ENCODE measurements around the gene COX4I1. TPM values are rescaled to one million over a fixed set of nuclear protein-coding genes. Genes with fewer than 3 reads are reported as not detected.
"Not testable (repeated sequence)": the region's sequence is repeated elsewhere in the genome, so short reads cannot be mapped to it uniquely, and the experiment has no call there.

COX4I1 gene
- total RNA-seq, 1 experiment from 2014 or later: 373 TPM

DNA sequence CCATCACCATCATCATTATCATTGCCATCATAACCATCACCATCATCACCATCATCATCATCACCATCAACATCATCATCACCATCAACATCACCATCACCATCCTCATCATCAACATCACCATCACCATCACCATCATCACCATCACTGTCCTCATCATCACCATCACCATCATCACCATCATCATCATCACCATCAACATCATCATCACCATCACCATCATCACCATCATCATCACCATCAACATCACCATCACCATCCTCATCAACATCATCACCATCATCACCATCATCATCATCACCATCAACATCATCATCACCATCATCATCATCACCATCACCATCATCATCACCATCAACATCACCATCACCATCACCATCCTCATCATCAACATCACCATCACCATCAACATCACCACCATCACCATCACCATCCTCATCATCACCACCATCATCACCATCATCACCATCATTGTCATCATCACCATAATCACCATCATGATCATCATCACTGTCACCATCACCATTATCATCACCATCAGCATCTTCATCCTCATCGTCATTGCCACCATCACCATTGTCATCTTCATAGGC is 23.9 kb downstream of the COX4I1 start:
- DNase-seq (ENCODE audit: low read depth): no peak

DNA sequence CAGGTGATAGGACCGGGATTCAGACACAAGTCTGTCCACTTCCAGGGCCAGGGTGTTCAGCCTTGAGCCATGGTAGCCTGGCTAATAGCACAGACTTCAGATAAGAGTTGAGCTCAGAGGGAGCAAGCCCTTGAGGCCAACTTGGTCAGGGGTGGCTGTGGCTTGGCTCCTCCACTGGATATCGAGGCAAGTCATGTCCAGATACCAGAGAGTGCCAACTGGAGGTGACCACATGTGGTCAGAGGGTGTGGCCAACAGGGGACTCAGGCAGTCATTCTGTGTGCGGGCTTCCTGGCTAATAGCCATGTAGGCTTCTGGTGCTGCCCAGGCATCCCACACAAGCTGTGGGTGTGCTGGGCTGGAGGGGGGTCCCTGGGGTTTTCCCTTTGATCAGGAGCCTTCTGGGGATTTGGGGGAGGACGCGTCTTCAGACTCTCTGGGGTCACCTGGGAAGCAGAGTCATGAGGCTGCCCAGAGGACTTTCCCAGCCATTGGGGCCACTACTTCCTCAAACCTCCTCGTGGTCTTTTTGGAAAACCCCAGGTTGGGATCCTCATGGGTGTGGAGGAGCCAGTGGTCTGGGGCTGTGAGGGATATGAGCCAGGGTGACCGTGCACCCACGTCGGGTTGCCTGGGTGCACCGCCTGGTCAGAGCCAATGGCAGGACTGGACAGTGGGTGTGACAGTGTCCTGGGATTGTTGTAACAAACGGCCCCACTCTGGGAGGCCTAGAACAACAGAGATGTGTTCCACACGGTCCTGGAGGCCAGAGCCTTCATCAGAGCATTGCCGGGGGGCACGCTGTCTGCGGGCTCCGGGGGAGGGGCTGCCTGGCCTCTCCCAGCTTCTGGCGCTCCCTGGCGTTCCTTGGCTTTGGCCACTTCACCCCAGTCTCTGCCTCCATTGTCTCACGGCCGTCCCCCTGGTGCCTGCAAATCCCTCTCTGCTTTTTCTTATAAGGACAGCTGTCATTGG is 25.0 kb downstream of the COX4I1 start:
- no peak for DNase-seq (ENCODE audit: low read depth)

DNA sequence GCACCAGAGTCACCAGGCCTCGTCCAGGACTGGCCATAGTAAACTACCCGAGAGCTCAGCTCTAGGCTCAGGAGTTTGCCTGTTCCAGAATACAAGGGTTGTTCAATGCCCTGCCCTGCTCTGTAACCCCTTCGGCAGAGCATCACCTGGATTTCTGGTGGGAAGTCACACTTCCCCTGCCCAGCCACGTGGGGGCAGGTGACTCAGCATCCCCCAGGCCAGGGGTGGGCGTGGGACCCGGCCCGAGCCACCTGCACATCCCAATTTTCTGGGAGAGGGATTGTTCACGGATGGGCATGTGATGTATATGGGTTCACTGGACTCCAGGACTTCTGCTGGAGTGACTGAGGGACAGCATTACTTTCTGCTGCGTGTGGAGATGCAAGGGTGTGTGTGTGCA is 25.8 kb downstream of the COX4I1 start:
- DNase-seq (ENCODE audit: low read depth): no peak

GRCh38 chr16:85826686-85827247 is 27.3 kb downstream of the COX4I1 start:
- no peak for DNase-seq (ENCODE audit: low read depth)

- DNase-seq (ENCODE audit: low read depth): no peak
Measured at GRCh38 chr16:85828166-85828565, 28.7 kb downstream of the COX4I1 start.

DNA sequence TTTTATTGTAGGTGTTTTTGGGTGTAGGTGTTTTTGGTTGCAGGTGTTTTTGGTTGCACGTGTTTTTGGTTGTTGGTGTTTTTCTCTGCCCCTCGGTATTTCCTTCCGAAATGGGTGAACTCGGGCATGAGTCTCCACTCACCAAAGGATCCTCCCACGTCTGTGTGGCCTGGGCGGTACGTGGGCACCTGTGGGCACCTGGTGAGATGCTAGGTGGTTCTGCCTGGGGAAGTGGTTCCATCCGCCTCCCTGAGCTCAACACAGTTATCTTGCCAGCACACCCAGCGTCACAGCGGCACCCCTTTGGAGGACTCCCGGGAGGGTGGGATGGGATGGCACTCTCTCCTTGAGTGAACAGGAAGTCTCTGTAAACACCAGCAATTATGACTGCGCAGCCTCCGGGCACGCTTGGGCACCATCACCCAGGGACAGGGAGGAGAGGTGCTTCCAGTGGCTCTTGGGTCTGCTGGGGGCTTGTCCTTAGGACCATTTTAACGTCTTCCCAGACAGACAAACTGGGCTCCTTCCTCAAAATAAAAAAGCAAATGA is 29.8 kb downstream of the COX4I1 start:
- DNase-seq (ENCODE audit: low read depth): no peak

DNA sequence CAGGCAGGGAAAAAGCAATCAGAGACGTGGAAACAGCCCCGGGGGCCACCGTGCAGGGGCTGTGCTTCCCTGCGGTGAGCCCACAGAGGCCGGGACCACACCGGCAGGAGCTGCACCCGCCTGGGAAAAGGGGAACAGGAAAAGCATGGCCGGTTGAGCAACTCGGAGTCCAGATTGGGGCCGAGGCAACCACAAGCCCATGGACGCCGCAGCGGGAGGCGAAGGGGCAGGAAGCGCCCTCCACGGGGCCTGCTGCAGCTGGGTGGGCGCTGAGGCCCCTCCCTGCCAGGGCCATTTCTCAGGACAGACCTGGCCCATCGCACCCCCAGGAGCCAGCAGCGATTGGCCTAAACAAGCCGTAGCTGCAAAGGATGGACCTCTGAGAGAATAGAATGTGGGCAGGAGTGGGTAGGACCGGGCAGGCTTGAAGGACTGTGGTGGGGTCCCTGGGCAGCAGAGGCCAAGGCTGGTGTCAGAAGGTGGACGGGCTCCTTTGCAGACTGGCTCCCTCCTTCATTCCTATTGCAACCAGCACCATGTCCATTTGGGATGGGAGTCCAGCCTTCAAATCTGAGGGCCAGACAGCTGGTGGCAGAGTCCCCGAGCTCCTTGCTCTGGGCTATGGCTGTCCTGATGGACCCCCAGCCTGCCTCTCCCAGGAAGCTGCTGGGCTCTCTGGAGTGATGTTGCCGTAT is 30.4 kb downstream of the COX4I1 start:
- no peak for DNase-seq (ENCODE audit: low read depth)

- DNase-seq (ENCODE audit: low read depth): no peak
Measured at GRCh38 chr16:85830821-85831220, 31.3 kb downstream of the COX4I1 start.

- DNase-seq (ENCODE audit: low read depth): no peak
Measured at GRCh38 chr16:85832570-85833218, 33.2 kb downstream of the COX4I1 start.

DNA sequence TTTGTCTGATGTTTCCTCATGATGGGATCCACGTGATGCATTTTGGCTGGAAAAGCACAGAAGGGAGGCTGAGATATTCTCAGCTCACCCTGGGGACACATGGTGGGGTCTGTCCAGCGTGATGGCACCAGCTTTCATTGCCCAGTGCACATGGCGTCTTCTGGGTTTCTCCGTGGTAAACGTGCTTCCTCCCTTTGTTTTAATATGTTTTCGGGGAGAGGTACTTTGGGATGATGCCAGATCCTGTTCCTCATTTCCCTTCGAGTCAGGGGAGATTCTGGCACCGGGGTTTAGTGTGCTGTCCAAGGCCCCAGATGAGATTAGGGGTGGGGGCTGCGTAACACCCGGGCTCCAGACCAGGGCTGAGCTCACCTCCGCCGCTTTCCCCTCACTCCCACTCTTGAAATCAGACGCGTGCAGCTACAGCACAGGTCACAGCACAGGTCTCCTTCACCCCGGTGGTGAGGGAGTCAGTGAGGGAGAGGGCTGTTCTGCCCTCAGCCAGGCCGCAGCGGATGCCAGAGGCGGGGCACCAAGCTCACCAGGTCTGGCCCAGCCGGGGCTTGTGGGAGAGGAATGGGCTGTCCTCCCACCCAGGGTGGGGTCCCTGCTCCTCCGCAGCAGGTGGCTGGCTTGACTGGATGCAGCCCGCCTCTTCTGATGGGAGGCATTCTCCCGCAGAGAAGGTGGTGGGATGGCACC is 33.9 kb downstream of the COX4I1 start:
- DNase-seq (ENCODE audit: low read depth): no peak

DNA sequence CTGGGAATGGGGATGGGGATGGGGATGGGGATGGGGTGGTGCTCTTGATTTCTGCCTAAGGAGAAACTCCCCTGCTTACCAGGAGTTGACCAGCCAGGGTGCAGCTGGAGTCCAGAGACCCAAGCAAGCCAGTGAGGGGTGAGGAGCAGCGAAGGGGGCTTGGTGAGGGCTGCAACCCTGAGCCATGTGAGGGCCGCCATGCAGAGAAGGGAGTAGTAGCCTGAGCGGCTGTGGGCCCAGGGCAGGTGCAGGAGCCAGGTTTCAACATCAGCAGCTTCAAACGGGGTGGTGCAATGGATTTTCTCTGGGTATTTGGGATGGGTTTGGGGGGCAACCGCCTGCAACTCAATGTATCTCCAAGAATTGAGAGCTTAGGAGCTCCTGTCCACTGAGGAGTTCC is 35.2 kb downstream of the COX4I1 start:
- DNase-seq (ENCODE audit: low read depth): no peak

GRCh38 chr16:85835227-85835751 is 35.8 kb downstream of the COX4I1 start:
- DNase-seq (ENCODE audit: low read depth): no peak

- no peak for DNase-seq (ENCODE audit: low read depth)
Measured at GRCh38 chr16:85835956-85836705, 36.6 kb downstream of the COX4I1 start.

DNA sequence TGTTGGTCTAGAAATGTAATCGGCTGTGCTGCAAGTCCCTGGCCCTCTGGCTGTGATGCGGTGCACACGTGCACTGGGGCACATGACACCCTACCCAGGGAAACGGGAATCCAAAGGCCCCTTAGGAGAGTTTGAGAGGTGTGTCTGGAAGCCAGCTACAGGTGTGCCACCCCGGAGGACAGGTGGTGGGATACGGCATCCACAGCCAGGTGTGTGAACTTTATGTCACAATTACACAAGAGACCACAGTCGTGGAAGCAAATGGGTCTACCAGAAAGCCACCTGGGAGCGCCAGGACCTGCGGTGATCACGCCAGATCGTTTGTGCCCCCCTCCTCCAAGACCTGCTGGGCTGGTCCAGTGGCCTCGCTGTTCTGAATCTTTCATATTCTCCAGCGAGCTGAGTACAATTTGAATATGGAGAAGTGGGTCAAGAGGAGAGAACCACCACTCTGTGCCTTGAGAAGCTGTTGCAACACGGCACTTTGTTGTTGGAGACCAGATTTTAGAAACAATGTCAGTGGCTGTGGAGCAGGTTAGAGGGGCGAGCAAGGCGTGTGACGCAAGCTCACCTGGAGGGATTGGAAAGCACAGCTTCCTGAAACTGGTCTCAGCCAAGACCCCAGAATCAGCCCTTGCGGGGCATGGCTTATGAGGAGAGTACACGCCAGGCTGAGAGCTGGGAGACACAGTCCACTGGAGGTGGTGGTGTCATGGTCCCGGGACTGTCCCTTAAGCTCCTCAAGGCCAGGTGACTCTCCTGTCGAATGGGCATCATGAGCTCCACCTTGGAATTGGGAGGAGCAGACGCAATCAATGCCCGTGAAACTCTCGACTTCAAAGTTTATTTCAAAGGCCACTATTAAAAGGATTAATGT is 37.4 kb downstream of the COX4I1 start:
- DNase-seq (ENCODE audit: low read depth): no peak

GRCh38 chr16:85837654-85838053 is 38.2 kb downstream of the COX4I1 start:
- not testable (repeated sequence) for DNase-seq (ENCODE audit: low read depth)

GRCh38 chr16:85838381-85838780 is 38.9 kb downstream of the COX4I1 start:
- DNase-seq (ENCODE audit: low read depth): no peak

DNA sequence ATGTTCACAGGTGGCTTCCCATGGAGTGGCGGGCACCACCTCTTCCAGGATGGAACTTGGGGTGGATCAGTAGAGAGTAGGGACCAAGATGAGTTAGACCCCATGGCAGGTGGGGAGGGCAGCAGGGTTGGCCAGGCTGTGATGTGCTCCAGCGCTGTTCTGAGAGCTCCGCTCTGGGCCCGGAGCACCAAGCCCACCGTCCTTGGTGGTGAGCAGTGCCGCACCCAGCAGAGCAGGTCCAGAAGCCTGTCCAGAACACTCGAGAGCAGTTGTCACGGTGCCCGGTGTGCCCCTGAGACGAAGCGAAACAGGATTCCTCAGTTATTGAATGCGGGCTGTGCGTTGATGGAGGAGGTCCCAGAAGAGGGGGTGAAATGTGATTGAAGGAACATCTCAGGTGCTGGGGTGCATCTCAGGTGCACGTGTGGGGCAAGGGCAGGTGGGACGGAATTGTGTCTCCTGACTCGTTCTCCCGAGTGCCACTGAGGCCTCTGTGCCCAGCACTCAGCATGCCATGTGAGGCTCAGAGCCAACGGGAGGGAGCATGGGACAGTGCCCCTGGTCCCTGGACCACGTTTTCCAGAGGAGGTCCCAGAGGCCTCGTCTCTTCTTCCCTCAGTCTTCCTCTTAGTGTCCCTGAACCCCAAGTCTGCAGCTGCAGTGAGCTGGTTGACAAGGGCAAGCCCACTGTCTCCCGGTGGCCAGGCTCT is 39.5 kb downstream of the COX4I1 start:
- DNase-seq (ENCODE audit: low read depth): no peak

- DNase-seq (ENCODE audit: low read depth): no peak
Measured at GRCh38 chr16:85839681-85840240, 40.3 kb downstream of the COX4I1 start.
